ENCODE data around the gene NOL4L.

Gene NOL4L

DNA sequence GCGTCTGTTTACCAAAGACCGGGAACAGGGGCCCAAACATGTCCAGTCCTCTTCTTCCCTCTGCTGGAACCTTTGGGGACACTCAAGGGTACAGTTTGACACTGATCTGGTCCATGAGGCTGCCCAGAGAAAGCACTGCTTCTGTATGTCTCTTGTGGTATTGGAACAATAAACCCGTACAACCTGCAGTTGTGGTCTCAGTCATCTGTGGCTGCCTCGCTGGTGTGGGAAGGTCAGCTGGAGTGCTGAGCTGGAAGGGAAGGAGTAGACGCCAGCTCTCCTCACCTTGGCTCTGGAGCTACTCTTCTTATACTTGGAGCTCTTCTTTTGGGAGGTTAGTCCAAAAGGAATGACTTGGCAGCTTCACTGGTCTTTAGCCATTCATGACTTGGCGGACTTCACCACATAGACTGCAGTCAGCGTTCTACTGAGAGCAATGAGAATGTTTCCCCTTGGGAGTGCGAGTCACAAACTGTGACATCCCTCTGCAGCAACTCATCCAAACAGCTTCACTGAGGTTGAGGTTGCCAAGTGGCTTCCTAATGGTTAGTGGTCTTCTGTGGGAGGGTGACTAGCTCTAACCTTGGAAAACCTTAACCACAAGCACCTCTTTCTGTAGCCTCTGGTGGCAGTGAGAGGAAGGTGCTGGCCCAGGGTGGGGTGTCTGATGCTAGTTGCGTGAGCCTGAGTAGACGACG lies 145.9 kb downstream of the NOL4L start:
- DNase-seq = no peak

DNA sequence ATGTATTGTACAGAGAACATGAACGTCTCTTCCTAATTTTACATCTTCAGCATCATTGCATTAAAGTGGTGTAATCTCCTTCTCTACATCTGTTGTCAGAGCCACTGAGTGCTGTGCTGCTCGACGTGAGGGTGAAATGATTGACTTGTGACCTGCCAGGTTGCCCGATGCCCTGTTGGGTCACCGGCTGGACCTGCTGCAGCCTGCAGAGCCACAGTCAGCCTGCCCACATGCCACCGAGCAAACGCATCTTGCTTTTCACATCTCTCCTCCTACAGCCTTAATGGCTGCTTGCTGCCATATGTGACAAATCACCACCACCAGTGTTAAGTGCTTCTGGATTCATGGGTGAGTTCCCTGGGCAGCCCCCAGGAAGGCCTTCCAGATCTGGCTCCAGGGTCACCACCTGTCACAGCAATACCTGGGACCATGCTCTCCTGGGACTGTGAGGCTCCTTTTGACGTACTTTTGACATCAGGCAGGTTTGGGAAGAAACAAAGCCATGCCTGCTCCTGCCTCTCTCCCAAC lies 146.7 kb downstream of the NOL4L start:
- DNase-seq = no peak

DNA sequence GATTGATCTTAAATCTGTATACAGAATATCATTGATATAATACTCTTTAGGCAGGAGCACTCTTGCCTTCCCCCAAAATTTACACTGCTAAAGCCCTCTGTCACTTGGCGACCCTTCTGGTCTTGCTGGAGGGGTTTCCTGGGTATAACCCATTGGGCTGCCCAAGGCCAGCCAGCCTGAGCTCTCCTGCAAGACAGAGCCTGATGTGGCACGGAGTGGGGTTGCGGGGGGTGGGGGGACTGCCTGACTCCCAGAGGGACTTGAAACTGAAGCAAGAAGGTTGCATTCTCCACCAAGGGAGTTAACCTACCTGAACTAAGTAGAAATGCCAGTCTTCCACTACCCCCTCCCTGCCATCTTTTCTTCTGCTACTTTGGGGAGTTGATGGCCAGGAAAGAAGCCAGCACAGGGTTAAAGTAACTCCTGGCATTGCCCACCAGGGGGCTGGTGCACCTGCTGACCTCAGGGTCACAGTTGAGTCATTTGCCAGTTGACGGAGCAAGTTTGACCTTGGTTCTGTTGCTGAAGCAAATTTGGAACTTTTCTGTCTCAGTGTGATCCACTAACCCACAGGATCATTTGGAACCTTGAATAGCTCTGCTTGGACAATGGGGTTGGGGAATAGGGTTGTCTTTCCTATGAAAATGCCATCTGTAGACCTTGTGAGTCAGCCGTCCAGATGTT lies 147.6 kb downstream of the NOL4L start:
- DNase-seq = peak; percentile 12

DNA sequence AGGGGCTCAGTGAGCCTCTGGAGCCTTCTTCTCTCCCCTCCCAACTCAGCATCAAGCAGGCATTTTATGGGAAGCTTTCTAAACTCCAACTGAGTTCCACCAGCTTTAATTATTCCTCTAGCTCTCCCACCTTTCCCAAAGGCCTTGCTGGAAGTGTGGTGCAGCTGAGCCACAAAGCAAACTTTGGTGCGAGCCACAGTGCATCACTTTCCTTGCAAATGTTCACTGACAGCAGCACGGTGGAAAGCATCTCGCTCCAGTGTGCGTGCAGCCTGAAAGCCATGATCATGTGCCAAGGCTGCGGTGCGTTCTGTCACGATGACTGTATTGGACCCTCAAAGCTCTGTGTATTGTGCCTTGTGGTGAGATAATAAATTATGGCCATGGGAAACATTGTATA lies 148.2 kb downstream of the NOL4L start:
- DNase-seq = no peak

DNA sequence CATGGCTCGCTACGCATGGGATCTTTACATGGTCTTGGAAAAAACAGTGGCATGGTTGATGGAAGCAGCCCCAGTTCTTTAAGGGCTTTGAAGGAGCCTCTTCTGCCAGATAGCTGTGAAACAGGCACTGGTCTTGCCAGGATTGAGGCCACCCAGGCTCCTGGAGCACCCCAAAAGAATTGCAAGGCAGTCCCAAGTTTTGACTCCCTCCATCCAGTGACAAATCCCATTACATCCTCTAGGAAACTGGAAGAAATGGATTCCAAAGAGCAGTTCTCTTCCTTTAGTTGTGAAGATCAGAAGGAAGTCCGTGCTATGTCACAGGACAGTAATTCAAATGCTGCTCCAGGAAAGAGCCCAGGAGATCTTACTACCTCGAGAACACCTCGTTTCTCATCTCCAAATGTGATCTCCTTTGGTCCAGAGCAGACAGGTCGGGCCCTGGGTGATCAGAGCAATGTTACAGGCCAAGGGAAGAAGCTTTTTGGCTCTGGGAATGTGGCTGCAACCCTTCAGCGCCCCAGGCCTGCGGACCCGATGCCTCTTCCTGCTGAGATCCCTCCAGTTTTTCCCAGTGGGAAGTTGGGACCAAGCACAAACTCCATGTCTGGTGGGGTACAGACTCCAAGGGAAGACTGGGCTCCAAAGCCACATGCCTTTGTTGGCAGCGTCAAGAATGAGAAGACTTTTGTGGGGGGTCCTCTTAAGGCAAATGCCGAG lies 148.8 kb downstream of the NOL4L start:
- DNase-seq = no peak

DNA sequence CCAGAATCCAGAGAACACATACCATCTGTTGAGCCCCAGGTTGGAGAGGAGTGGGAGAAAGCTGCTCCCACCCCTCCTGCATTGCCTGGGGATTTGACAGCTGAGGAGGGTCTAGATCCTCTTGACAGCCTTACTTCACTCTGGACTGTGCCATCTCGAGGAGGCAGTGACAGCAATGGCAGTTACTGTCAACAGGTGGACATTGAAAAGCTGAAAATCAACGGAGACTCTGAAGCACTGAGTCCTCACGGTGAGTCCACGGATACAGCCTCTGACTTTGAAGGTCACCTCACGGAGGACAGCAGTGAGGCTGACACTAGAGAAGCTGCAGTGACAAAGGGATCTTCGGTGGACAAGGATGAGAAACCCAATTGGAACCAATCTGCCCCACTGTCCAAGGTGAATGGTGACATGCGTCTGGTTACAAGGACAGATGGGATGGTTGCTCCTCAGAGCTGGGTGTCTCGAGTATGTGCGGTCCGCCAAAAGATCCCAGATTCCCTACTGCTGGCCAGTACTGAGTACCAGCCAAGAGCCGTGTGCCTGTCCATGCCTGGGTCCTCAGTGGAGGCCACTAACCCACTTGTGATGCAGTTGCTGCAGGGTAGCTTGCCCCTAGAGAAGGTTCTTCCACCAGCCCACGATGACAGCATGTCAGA lies 149.6 kb downstream of the NOL4L start:
- no peak for DNase-seq

DNA sequence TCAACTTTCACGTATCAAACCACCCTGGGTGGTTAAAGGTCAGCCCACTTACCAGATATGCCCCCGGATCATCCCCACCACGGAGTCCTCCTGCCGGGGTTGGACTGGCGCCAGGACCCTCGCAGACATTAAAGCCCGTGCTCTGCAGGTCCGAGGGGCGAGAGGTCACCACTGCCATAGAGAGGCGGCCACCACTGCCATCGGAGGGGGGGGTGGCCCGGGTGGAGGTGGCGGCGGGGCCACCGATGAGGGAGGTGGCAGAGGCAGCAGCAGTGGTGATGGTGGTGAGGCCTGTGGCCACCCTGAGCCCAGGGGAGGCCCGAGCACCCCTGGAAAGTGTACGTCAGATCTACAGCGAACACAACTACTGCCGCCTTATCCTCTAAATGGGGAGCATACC lies 150.7 kb downstream of the NOL4L start:
- no peak for DNase-seq

DNA sequence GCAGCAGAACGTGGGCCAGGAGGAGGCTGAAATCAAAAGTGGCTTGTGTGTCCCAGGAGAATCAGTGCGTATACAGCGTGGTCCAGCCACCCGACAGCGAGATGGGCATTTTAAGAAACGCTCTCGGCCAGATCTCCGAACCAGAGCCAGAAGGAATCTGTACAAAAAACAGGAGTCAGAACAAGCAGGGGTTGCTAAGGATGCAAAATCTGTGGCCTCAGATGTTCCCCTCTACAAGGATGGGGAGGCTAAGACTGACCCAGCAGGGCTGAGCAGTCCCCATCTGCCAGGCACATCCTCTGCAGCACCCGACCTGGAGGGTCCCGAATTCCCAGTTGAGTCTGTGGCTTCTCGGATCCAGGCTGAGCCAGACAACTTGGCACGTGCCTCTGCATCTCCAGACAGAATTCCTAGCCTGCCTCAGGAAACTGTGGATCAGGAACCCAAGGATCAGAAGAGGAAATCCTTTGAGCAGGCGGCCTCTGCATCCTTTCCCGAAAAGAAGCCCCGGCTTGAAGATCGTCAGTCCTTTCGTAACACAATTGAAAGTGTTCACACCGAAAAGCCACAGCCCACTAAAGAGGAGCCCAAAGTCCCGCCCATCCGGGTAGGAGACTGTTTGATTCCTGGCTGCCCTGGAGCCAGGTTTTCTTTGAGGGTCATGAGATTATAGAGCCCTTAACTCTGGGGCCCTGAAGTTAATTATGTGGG lies 151.7 kb downstream of the NOL4L start:
- no peak for DNase-seq

DNA sequence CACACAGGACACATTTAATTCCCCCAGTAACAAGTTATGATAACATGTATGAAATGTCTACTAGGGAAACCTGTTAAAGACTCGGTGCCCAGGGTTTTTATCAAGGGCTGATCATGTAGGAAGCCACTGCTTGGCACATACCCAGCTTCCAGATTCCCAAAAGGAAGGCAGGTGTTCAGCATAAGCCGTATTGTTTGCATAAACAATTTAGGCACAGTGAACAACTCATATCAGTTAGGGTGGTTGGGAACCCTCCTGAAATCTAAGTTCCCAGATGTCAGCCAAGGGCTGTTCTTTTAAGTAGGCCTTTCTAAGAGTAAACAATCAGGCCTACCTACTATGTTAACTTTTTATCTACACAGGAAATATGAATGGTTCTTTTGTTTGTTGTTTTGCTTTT lies 152.9 kb downstream of the NOL4L start:
- DNase-seq = no peak

DNA sequence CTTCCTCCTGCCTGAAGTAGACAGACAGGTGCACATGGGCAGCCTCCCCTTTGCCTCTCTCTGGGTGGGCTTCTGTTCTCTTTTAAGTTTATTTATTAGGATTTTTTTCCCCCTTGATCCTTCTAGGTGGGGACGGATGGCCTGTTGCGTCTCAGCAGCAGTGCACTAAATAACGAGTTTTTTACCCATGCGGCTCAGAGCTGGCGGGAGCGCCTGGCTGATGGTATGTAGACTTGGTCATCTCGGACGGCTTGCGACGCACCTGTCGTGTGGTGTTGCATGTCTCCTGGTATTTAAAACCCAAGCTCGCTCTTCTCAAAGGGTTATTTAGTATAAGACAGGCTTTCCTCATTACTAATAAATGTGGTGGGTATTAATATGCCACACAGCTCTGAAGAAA lies 153.7 kb downstream of the NOL4L start:
- no peak for DNase-seq

DNA sequence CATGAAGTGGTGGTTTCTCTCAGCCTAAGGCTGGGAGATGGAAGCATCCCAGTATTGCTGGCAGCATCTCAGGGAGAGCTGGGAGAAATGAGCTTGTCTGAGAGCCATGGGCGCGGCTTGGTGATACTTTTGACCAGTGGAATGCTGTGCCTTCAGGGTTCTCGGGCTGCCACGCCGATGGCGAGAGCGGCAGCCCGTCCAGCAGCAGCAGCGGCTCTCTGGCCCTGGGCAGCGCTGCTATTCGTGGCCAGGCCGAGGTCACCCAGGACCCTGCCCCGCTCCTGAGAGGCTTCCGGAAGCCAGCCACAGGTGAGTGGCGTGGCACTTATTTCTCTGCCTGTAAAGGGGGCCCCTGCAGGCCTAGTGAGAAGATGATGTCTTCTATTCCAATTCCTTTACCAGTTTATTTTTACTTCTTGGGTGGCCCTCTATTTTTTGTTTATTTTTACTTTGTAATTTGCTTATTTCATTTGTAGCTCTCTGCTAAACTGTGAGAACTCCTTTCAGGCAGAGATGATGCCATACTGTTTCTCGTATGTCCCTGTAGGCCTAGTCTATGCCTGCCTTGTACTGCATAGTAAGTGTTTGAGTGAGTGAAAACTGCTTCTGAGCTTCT lies 155.3 kb downstream of the NOL4L start:
- no peak for DNase-seq

DNA sequence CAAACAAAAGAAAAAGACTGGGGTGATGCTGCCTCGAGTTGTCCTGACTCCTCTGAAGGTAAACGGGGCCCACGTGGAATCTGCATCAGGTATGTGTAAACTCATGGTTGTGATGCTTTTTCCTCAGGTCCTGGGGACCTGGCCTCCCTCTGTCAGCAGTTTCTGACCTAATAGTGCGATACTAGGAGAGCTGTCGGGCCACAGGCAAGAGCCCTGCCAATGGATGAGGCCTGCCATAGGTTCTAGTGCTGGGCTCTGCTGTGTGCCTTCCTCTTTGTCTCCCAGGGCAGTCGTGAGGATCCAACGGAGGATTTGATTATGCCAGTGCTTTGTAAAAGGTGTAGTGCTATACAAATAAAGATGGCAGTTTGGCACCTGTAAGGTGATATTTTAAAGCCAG lies 155.8 kb downstream of the NOL4L start:
- no peak for DNase-seq

DNA sequence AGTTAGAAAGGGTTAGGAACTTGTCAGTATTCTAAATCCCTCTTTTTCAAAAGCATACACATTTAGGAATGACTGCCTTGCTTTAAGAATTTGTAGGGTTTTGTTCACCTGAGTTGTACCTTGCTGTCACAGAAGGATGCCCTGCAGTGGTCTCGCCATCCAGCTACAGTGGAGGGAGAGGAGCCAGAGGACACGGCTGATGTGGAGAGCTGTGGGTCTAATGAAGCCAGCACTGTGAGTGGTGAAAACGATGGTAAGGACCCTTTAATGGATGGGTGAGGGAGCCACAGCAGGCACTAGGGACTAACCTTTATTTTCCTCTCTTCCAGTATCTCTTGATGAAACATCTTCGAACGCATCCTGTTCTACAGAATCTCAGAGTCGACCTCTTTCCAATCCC lies 157.1 kb downstream of the NOL4L start:
- no peak for DNase-seq

DNA sequence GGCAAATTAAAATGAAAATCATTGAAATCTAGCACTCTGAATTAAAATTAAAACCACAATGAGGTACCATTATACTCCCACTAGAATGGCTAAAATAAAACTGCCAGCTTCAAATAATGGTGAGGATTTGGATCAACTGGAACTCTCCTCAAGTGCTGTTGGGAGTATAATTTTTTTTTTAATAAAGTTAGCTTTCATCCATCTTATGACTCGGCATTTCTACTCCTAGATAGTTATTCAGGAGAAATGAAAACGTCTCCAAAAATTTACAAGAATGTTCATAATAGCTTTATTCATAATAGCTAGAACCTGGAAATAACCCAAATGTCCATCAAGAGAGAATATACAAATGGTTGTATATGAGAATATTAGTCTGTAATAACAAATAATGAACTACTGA lies 163.8 kb downstream of the NOL4L start:
- no peak for DNase-seq

DNA sequence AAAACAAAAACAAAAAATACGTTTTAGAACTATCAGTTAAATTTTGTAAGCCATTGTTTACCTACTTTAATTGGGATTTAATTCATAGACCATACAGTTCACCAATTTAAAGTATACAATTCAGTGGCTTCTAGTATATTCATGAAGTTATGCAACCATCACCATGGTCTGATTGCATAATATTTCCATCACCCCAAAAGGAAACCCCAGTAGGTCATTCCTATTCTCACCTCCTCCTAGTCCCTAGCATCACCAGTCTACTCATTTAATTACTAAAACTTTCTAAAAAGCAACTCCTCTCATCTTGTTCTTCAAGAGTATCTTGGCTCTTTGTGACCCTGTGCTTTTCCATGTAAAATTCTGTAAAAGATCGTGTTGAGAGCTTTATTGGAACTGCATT lies 166.8 kb downstream of the NOL4L start:
- no peak for DNase-seq

DNA sequence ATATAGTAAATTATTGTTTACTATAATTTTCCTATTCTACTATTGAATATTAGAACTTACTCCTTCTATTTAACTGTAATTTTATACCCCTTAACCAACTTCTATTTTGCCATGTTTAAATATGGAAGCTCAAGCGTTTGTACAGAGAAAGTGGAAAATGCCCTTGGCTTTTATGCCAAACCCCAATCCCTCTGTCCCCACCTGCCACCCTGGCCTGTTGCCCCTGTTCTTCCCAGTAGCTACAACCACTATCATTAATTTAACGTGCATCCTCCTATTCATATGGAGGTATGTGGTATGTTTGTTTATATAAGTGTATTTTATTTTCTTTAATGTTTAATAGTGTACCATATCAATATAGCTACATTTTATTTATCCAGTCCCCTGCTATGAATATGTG lies 168.9 kb downstream of the NOL4L start:
- no peak for DNase-seq

DNA sequence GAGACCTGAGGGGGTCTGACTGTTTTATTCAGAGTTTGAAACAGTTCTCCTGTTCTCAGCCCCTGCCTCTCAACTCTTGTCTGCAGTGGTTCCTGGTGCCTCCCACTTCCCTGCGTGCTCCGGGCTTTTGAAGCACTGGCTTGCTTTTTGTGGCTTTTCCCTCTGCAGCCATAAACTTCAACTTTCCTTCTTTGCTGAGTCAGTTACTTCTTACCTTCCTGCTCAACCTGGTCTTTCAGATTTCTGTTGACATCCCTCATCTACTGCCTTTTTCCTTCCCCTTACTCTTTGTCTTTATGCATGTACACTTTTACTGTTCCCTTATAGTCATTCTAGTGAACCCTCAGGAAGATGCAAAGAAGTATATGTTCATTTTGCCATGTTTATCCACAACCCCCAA lies 169.6 kb downstream of the NOL4L start:
- no peak for DNase-seq

DNA sequence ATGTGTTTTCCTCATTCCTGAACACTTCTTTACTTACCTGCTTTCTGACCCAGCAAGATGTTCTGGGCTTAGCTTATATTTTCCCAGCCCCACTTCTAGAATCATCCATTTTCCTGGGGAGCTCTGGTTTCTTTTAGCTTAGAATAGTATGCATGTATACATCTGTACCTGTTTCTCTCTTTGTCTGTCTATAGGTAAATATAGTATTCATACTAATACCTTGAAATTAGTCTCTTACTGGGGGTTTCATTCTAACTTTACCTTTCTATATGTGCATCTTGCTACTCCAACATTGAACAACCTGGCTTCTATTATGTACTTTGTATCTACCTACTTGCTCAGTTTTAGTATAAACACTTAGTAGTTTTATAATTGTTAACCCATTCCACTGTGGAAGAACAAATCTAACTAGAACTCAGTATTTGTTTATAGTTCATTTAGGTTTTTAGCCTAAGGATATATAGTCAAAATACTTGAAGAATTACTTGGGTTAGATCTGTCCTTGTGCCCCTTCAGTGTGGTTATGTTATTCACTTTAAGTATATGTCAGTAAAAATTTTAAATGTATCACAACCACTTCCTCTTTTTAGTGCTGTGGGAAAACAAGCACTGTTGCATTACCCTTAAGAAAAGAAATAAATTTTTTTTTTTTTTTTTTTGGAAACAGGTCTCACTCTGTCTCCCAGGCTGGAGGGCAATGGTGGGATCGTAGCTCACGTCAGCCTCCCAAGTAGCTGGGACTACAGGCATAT lies 173.0 kb downstream of the NOL4L start:
- DNase-seq = no peak

DNA sequence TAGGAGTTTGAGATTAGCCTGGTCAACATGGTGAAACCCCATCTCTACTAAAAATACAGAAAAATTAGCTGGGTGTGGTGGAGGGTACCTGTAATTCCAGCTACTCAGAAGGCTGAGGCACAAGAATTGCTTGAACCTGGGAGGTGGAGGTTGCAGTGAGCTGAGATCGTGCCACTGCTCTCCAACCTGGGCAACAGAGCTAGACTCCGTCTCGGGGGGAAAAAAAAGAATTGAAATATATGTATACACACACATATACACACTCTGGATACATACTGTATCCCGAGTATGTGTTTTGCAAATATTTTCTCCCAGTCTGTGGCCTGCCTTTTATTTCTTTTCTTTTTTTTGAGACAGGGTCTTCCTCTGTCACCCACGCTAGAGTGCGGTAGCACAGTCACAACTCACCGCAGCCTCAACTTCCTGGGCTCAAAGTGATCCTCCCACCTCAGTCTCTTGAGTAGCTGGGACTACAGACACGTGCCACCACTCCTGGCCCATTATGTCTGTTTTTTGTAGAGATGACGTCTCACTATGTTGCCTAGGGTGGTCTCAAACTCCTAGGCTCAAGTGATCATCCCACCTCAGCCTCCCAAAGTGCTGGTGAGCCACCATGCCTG lies 177.9 kb downstream of the NOL4L start:
- DNase-seq = peak; percentile 74

DNA sequence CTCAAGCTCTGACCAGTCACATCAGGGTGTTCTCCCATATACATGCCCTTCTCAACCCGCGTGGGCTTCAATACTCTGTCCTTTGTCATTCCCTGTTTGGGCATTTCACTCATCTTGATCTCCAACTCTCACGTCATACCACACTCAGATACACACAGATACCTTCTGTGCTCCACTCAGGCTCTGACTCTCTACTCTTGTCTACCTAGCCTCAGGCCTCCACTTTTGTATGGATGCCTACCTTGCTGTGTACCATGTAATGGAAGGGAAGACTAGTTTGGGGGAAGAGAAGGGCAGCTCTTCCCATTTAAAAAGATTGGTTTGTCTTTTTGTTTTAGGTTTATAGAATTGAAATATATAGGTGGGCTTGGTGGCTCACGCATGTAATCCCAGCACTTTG lies 178.4 kb downstream of the NOL4L start:
- no peak for DNase-seq

DNA sequence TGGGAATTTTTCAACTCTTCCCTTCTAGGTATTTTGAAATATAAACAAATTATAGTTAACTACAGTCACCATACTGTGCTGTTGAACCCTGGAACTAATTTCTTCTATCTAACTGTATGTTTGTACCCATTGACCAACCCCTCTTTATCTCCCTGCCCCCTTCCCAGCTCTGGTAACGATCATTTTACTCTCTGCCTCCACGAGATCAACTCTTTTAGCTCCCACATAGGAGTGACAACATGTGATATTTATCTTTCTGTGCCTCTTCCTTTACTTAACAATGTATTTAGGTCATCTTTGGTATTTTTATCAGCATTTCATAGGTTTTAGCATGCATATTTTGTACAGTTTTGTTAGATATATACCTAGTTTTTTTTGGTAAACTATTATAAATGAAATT lies 181.1 kb downstream of the NOL4L start:
- DNase-seq = no peak

Data from CD4-positive, alpha-beta T cell treated with Interleukin-17A for 1 hour (primary cell).